GM13976 (cell line): ENCODE data around the gene TMC3.

Experiments
- DNase-seq: peaks from one replicate; pipeline ENCODE4 v3.0.0; 2012; ENCODE audit warnings: low spot score
- in situ Hi-C: fragments of 300-500 bp; cut with MboI; formaldehyde crosslinking; loops from one replicate; pipeline ENCODE4 v1.12.0; 2022; ENCODE audit warnings: low sequenced_read_pairs, mixed read lengths, inconsistent platforms; ENCODE audit not compliant: unreplicated experiment
- TF ChIP-seq, protein P1 (sequence below): IDR thresholded peaks from 2 replicates; pipeline ENCODE4 v1.5.1; 2012; ENCODE audit warnings: borderline replicate concordance, mild to moderate bottlenecking; ENCODE audit not compliant: insufficient read depth; ENCODE audit errors: extremely low read depth, missing control alignments, control extremely low read depth

Gene TMC3

DNA sequence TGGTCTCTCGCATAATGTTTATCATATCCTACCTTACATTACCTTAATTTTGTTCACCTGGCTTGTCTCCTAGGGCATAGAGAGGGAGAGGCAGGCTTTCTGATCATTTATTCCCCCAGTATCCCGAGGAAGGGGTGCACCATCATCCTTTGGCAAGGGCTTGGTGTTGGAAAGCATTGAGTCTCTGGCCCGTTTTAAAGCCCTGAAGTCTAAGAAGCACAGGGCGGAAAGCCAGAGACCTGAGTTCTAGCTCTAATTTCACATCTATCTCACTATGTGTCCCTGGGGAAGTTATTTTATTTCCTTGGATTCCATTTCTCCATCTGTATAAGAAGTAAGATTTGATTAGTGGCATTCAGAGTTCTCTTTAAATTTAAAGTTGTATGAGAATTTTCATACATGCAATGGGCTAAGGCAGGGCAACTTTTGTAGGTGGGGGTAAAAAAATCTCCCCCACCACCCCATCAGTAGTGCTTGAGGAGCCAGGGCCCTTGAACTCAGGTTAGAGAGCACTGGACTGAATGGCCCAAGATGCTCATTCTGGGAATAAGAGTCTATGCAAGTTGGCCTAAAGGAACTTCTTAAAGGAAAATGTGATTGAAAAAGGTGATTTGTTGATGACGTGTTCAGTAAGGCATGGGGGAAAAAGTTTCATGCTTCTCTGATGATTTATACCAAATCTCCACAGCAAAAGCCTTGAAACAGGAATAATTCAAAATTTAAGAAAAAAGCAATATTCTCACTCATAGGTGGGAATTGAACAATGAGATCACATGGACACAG is 10.1 kb downstream of the TMC3 start:
- DNase-seq: no peak
- in situ Hi-C loops: no loop called here
- TF ChIP-seq, protein P1, sequence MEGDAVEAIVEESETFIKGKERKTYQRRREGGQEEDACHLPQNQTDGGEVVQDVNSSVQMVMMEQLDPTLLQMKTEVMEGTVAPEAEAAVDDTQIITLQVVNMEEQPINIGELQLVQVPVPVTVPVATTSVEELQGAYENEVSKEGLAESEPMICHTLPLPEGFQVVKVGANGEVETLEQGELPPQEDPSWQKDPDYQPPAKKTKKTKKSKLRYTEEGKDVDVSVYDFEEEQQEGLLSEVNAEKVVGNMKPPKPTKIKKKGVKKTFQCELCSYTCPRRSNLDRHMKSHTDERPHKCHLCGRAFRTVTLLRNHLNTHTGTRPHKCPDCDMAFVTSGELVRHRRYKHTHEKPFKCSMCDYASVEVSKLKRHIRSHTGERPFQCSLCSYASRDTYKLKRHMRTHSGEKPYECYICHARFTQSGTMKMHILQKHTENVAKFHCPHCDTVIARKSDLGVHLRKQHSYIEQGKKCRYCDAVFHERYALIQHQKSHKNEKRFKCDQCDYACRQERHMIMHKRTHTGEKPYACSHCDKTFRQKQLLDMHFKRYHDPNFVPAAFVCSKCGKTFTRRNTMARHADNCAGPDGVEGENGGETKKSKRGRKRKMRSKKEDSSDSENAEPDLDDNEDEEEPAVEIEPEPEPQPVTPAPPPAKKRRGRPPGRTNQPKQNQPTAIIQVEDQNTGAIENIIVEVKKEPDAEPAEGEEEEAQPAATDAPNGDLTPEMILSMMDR: no peak

DNA sequence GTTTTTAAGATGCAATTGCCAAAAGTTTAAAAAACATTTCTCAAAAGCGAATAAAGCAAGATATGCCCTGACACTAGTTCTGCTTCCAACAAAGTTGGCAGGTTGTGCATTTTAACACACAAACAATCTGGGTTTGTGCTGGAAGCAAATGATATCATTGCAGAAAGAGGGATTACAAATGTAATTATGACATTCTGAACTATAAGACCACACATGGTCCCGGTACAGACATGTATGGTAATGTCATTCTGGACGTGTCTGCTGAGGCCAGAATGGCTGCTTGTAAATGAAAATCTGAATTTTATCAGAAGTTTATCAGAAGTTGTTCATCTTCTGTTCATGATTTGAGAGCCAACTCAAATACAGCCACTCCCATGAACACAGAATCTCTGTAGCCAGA is 10.7 kb downstream of the TMC3 start:
- in situ Hi-C loops: no loop called here
- TF ChIP-seq, protein P1: no peak
- DNase-seq: no peak

DNA sequence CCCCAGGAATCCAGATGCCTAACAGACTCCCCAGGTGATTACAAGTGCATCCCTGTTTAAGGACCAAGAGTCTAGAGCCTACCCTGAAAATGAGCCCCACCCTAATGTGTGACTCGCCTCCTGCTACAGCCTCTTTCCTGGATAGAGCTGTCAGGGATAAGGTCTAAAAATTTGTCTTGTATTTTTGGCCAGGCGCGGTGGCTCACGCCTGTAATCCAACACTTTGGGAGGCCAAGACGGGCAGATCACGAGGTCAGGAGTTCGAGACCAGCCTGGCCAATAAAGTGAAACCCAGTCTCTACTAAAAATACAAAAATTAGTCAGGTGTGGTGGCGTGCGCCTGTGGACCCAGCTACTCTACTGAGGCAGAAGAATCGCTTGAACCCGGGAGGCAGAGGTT is 11.2 kb downstream of the TMC3 start:
- in situ Hi-C loops: no loop called here
- TF ChIP-seq, protein P1: no peak
- no peak for DNase-seq

DNA sequence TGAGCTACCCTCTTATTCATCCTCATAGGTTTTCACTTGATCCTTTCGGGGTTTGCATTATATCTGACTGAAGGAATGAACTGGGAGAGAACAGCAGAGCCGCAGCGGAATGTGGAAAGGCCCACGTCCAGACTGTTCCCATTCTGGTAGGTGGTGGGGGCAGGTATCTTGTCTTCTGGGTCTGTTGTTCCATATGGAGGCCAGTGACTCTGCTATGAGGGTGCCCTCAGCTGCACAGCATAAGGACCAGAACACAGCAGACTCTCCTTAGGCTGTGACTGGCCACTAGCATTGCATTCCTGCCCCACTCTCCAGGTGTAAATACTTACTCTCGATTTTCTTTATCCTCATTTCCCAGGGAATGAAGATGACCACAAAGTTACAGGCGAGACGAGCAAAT is 12.1 kb downstream of the TMC3 start:
- DNase-seq: no peak
- TF ChIP-seq, protein P1: no peak
- in situ Hi-C loops: no loop called here

DNA sequence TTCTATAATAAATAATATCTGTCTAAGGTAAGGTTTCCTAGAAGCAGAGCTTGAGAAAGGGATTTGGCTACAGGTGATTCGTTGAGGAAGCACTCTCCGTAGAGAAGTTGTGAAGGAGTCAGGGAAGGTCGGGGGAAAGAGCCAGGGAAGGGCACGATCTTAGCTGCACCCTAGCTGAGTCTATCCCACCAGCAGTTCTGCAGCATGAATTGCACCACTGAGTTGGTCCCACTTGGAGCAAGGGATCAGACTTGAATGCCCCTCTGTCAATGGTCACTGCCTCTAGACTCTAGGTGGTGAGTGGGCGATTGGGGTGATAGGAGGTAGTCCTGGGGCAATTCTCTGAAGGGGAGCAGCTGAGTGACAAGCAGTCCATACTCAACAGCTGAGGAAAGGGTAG is 13.5 kb downstream of the TMC3 start:
- TF ChIP-seq, protein P1: no peak
- in situ Hi-C loops: no loop called here
- no peak for DNase-seq

DNA sequence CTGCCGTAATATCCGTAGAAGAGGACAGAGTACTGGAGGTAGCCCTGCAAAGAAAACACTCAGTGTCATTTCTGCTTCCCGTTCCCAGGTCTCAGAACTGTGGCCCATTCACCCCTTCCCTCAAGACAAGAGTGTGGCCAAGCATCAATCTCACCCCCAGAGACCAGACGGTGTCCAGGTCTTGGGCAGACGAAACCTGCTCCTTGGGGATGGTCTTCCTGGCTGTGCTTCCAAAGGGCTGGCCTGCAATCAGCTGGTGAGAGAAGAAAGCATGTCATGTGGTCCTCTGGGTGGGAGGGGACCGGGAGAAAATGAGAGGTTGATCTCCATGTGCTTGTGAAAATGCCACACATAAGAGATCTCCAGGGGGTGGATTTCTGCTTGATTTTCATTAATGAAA is 15.8 kb downstream of the TMC3 start:
- TF ChIP-seq, protein P1: no peak
- in situ Hi-C loops: no loop called here
- DNase-seq: no peak
